CD4-positive, alpha-beta T cell treated with Interleukin-21 for 1 hour (primary cell): ENCODE results near the gene PDLIM3.
"Not testable (repeated sequence)": the region's sequence is repeated elsewhere in the genome, so short reads cannot be mapped to it uniquely, and the experiment has no call there.

Source experiments
- DNase-seq: peaks from one replicate; pipeline ENCODE4 v3.0.0-alpha.2; 2020

The PDLIM3 gene

DNA sequence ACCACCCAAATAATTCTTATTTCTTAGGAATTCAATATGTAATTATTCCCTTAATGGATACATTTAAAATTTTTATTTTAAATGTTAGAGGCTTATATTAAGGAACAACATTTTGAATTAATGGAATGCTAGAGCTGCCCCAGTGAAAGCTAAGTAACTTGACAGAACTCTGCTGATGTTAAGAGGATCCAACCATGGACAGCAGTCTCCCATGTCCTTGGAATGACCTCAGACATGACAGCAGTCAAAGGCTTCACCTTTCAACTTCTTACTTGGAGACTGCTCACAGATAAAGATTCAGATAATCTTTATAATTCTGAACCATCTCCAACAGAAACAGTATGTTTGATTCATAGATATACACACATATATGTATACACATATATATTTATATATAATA lies 17.2 kb downstream of the PDLIM3 start:
- DNase-seq = no peak

DNA sequence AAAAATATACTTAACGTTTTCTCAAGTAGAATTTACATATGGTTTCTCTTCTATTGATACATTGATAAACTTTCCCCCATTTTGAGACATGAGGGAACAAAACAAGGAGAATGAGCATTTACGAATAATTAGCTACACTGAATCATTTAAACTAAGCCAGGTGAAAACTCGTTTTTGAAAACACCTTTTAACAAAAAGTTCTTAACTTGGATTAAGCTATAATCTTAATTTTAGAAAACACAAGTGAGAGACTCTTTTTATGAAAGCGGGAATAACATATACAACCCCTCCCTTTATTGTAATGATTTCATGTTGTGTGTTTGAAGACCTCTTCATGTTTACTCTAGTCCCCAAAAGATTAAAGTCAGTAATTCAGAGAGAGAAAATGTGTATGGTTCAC lies 20.1 kb downstream of the PDLIM3 start:
- DNase-seq = no peak

DNA sequence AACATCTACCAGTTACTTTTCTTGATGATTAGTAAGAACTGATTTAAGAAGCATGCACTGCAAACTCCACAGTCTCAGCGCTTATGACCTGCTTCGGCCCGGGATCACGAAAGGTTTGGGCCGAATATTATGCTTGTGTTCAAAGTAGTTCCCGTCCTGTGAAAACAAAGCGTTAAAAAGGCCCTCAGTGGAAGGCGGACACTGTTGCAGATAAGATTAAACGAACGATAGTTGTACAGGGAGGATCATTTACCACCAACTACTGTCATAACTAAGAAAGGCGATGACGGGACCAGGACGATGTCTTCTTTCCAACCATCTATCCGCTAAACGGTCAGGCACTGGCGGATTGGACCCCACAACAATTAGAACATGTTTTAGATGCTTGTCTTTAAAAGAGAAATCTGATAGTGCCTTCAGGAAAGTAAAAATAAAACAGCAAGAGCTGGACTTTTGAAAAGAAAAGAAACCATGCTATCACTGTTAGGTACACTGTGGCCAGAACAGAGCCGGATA lies 21.1 kb downstream of the PDLIM3 start:
- no peak for DNase-seq

DNA sequence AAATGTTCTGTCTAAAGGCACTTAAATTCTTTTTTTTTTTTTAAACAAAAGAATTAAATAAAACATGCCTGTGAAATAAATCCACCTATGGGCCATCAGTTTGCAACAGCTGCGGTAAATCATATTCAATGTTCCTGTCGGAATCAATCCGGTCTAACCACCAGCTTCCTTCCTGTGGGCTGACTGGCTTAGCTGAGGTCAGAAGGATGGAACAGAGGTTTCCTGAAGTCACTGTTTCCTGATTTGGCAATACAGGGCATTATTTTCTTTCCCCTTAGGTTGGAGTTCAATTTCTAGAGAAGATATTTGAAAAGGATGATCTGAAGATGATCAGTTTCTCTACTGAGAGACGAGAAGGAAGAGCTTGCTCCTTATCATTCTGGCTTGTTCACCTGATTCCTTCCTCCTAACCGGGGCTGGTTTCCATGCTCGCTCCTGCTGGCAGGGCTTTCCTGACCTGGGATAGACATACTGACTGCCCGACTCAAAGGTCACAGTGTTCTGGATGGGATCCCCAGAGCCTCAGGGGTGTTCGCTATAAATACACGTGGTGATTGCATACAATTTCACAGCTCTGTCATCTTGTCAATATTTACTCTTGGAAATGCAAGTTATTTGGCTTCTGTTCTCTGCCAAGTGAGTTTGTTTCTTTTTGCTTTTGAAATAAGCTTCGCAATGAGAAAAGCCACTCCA lies 21.7 kb downstream of the PDLIM3 start:
- peak; percentile 25 for DNase-seq

DNA sequence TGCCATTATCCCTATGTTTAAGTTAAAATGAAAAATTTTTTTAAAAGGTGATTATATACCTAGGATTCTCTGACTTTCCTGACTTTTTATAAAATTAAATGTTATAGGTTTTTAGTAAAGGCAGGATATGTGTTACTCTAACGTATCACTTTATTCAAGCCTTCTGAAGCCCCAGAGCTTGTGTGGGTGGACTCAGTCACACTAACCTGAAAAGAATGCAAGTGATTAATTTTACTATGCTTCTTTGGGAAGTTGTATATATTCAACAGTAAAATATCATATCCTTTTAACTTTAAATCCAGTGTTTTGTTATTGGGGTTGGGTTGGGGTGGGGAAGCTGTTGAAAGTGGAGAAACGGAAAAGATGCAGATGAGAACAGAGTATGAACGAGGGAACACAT lies 22.8 kb downstream of the PDLIM3 start:
- no peak for DNase-seq

DNA sequence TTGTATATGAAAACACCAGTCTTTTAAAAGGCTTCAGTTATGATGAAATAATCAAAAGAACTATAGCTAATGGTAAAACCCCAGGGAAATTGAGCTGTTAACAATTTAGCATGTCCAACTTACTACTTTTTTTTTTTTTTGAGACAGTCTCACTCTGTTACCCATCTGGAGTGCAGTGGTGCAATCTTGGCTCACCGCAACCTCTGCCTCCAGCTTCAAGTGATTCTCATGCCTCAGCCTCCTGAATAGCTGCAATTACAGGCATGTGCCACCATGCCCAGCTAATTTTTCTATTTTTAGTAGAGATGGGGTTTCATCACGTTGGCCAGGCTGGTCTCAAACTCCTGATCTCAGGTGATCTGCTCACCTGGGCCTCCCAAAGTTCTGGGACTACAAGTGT lies 24.1 kb downstream of the PDLIM3 start:
- not testable (repeated sequence) for DNase-seq

DNA sequence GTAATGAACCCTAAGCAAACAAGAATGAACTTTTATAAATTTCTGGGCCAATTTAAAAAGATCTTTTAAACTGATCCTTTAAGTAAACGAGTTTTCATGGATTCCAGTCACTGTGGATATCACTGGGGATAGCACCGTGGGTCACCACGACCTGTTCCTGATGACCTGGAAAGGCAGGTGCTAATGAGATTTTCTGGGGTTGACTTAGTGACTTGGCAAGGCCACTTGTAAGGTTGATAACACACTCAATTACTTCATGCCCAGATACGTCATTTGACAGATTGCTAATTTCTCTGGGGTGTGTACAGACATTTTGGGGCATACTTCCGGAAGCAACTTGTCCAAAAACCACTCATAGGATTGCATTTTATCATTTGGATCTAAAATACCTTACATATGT lies 24.5 kb downstream of the PDLIM3 start:
- no peak for DNase-seq

DNA sequence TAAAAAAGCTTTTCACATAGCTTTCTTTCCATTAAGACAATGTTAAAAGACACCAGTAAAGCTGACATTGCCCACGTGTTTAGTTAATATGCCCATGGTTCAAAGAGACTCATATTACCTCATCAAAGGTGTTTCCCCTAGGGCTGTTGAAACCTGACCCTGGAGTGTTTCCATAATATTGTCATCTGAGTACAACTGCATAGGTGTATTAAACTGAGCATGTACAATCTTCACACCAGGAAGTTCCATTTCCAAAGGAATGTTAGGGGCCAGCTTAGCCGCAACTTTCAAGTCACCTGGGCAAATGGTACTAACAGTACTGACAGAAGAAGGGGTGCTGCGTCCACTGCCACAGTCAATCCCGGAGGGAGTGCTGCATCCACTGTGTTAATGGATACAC lies 27.1 kb downstream of the PDLIM3 start:
- DNase-seq = no peak

DNA sequence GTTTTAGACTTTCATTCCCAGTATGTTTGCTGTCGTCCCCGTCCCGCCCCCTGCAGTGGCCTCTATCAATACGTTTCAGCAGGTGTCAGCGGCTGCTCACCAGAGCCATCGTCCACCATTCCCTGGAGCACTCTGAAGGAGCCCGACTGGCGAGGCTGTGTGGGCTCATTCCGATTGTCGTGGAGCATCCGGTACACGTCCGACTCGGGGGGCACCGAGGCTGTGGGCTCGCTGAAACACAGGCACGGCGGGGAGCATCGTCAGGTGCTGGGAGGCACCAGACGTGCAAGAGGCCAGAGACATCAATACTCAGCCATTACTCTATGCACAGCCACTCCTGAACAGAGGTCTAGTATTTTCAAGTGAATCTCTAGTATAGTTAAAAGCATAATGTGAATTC lies 28.9 kb downstream of the PDLIM3 start:
- DNase-seq = no peak

DNA sequence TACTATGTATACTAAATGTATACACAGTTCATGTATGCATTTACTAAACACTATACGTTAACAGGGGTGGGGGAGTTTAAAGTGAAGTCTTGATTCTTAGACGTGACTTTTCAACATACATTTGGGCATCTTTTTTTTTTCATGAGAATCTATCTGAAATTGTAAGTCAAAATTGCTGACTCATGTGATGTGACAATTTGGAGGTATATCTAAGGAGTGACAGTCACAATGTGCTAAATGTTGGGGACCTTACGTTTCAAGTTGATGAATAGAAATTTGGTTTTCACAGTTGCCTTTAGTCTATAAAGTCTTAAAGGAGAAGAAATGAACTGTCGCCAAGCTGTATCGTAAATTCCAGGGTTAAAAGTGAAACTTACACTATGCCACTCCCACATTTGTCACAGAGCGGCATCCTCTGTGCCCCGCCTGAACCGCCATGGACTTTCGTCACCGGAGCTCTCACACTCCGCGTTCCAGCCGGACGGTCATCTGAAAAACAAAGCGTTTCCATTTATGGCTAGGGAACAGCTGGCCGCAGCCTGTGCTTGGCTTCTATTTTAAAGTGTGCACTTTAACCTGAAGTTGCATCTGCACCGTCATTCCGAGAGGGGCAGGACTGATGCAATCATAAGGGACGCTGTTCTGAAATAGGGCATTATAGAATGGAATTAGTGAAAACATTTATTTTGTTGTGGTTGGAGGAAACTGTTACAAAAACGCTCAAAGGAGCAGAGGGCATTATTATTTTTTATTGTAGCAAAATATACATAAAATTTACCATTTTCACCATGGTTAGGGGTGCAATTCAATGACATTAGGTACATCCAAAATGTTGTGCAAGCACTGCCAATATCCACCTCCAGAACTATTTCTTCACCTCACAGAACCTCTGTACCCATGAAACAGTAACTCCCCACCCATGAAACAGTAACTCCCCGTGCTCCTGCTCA lies 30.9 kb downstream of the PDLIM3 start:
- DNase-seq = no peak

DNA sequence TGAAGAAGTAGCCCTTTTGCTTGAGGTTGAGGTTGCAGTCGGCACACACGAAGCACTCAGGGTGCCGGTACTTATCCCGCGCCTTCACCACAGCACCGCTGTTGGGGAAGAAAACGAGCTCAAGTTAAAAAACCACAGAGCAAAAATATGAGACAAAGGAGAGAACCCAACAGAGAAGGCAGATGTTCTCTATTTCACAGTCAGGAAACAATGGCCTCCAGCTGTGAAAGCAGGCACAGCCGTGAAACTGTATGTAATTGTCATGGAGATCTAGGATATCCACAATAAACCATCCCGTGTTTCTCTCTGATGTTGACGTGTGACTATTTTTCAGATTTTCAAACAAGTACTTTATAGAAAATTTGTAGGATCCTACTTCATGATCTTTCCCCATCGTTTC lies 32.9 kb downstream of the PDLIM3 start:
- DNase-seq = no peak

DNA sequence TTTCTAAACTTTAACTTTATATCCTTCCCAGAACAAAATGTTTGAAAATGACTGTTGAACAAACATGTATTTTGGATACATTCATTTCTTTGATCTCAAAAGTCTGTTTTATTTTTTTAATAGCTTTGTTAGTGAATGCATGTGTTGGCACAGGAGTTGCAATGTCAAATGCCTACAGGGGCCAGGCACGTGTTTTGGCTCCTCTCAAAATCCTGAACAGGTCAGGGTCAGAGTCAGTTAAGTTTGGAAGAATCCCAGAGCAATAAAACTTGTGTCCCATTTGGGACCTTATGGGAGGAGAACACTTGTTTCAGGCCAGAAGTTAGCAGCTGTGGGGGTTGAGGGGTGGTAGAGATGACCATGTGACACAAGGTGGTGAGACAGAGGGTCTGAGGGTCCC lies 34.7 kb downstream of the PDLIM3 start:
- no peak for DNase-seq

DNA sequence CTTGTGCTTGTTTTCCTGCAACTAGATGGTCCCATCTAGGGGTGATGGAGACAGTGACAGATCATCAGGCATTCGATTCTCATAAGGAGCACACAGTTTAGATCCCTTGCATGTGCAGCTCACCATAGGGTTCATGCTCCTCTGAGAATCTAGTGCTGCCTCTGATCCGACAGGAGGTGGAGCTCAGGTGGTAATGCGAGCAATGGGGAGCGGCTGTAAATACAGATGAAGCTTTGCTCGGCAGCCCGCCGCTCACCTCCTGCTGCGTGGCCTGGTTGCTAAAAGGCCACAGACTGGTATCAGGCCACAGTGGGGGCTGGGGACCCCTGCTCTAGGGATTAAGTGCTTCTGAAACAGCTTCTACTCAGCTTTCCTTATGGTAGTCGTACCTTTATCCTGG lies 35.3 kb downstream of the PDLIM3 start:
- no peak for DNase-seq

DNA sequence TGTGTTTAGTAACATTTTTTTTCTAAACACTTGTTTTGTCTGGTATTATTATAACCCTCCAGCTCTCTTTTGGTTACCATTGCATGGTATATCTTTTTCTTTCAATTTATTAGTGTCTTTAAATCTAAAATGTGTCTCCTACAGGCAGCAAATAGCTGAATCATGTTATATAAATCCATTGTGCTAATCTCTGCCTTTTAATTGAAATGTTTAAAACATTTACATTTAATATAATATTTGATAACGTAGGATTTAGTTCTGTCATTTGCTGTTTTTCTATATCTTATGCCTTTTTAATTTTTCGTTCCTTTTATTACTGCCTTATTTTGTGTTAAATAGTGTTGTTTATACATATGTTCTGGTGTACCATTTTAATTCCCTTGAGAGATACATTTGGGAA lies 46.7 kb downstream of the PDLIM3 start:
- DNase-seq = no peak

DNA sequence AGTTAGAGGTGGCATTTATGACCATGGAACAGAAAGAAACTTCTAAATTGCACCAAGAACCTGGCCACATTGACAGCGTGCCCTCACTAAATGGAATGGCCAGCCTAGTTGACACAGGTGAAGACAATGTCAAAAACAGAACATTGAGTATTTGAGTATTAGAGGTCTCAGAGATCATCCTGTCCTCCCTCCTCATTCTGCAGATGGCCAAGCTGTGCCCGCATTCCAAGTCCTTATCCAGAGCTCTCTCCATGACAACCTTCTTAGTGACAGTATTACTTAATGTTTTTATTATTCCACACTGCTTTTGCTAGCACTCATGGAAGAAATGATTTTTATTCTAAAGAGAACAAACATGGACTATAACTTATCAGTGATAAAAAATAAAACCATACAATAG lies 53.9 kb downstream of the PDLIM3 start:
- no peak for DNase-seq

DNA sequence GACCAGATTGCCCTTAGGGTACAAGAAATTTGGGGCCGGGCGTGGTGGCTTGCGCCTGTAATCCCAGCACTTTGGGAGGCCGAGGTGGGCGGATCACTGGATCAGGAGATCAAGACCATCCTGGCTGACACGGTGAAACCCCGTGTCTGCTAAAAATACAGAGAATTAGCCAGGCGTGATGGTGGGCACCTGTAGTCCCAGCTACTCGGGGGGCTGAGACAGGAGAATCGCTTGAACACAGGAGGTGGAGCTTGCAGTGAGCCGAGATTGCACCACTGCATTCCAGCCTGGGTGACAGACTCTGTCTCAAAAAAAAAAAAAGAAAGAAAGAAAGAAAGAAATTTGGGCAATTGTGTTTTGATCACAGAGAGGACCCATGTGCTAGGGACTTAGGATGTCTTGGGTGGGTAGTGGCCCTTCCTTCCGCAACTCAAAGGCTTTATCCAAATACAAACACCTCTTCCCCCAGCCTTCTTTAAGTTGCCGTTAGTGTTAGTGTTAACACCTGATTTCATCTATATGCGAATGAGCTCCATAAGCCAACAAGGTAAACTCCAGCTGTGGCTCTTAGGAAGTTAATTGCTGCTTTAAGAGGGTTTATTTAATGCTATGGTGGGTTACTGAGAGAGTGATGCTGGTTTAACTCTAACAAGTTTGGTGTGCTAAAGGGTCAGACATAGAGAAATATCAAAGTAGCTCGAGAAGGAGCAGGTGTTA lies 55.1 kb downstream of the PDLIM3 start:
- DNase-seq = no peak

DNA sequence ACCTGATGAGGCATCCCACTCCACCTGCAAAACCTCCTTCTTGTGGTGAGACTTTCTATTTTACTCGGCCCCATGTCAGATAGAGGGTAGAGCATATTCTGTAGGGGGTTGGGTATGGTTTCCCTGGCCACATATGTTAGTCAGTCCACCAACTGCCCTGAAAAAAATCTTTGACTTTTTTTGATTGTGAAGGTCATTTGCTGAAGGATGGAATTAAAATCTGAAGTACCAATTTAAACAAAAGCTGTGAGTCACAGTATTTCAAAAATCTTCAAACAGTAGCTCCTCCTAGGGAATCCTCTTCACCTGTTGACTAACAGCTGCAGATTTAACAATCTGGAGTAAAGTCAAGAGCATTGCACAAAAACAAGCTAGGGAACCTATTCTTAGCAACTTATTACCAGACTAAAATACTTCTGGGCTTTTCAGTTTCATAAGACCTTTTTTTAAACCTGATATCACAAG lies 55.8 kb downstream of the PDLIM3 start:
- no peak for DNase-seq

DNA sequence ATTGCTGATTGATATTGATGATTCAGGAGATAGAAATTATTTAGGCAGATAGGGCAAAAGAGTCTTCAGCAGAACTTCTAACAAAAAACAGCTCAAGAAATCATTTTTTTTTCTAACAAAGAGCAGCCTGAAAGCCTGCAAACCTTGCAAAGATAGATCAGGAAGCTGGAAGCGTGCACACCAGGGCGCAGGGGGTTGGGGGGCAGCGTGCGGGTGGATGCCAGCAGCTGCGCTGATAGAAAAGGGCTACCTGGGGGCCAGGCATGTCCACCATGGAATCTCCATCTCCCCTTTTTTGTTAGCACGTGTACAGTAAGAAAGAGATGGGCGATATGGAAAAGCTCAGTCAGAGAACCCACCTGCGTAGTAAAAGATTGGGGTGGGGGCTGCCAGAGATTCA lies 62.1 kb downstream of the PDLIM3 start:
- no peak for DNase-seq

DNA sequence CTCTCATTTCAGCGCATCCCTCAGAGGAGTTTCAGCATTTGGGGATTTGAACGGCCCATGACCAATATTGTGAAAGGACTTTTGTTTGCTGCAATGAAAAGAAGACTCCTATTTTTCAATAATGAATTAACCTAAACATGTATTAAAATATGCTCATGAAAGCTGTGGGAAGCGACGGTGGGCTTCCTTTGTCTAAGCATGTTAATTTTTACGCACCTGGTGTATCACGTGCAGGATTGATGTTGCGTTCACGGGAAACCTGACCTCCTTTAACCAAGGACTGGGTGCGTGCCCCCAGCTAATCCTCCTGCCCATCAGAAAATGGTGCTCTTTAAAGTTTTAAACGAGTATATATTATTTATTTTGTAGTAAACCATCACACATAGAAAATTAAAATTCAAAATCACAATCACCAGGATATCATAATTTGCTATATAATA lies 63.2 kb downstream of the PDLIM3 start:
- DNase-seq = no peak

DNA sequence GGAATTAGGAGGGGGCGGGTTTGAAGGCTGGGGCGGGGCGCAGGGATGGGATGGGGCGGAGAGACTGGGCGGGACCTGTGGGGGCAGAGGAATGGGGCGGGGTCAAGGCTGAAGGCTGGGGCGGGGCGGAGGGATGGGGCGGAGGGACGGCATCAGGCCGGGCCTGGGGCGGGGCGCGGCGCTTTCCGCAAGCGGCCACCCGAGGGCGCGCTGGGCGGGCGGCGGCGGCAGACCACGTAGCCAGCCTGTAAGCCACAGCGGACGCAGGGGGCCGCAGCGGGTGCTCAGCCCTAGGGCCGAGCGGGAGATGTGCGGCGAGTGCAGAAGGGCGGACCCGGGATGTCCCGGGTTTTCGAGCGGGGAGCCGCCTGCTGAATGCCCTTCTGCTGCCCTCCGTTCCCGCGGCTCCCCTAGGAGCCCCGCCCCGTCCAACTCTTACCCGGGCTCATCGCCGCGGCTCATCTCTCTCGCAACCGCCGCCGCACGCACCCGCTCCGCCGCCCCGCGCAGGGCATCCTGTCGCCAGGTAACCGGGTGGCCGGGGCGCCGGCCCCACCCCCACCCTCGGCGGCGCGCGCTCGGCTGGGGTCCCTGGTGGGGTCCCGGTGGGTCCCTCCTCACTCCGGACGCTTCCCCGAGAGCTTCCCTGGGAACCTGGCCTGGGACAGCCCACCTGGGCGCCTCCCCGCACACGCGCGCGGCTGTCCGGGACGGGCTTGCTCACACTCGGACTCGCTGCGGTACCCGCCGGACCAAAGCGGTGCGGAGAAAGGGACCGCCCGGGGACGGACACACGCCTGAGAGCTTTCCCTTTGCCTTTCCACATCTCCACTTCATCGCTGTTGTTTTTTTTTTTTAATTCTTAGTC lies 63.8 kb downstream of the PDLIM3 start, which contains the start of gene CCDC110:
Gene CCDC110, minus strand, starts transcription at position 499 of the 868 bp plus-strand sequence. Its CDS starts 50 bp downstream, at position 449.
- DNase-seq = peak; percentile 90

DNA sequence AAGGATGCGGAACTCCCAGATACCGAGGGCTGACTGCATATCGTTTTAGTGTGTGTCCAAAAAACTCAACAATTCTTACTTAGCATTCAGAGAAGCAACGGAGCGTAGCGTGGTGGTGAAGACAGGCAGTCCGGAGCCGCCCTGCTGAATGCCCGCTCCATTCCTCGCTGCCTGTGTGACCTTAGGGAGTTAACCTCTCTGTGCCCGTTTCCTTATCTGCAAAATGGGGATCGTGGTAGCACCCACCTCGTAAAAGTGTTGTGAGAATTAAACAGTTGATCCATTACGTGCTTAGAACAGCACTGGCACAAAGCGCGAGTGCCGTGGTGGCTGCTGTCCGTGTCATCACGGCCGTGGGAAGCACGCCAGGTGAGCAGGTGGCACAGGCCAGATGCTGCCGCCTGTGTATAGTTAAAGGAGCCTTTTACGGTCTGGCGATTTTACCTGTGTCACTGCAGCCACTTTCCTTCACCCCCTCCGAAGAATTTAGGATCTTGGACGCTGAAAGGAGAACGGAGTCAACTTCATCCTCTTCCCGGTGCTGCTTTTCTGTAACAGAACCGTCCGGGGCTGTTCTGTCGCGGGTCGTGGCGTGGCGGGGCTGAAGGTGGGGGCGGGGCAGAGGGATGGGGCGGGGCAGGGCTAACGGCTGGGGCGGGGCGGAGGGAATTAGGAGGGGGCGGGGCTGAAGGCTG lies 64.7 kb downstream of the PDLIM3 start:
- peak; percentile 56 for DNase-seq
